GM12873 (cell line): ENCODE measurements around the gene PPCDC.

ENCODE experiments used
- TF ChIP-seq, protein P1 (sequence below): IDR thresholded peaks from 2 replicates; pipeline ENCODE4 v1.5.1; 2012; ENCODE audit warnings: low read depth, mild to moderate bottlenecking, moderate library complexity, low read length, control low read depth; ENCODE audit not compliant: insufficient read depth; ENCODE audit errors: missing control alignments

Gene PPCDC

DNA sequence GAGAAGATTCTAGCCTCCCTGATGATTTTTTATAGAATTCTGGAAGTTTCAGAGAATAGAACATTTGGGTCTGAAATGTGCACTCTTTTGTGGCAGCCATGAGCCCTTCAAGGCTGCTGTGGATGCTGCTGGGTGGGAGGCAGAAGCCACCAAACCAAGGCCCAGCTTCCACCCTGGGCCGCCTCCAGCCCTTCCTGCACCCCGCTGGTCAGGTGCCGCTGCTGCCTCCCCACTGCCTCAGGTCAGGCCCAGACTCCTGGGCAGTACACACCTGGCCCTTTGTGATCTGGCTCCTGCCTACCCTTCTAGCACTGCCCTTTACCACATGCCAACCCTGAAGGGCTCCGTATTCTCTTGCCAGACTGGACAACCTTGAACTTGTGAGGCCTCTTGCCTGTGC is 28.3 kb downstream of the PPCDC start:
- TF ChIP-seq, protein P1, sequence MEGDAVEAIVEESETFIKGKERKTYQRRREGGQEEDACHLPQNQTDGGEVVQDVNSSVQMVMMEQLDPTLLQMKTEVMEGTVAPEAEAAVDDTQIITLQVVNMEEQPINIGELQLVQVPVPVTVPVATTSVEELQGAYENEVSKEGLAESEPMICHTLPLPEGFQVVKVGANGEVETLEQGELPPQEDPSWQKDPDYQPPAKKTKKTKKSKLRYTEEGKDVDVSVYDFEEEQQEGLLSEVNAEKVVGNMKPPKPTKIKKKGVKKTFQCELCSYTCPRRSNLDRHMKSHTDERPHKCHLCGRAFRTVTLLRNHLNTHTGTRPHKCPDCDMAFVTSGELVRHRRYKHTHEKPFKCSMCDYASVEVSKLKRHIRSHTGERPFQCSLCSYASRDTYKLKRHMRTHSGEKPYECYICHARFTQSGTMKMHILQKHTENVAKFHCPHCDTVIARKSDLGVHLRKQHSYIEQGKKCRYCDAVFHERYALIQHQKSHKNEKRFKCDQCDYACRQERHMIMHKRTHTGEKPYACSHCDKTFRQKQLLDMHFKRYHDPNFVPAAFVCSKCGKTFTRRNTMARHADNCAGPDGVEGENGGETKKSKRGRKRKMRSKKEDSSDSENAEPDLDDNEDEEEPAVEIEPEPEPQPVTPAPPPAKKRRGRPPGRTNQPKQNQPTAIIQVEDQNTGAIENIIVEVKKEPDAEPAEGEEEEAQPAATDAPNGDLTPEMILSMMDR: no peak

DNA sequence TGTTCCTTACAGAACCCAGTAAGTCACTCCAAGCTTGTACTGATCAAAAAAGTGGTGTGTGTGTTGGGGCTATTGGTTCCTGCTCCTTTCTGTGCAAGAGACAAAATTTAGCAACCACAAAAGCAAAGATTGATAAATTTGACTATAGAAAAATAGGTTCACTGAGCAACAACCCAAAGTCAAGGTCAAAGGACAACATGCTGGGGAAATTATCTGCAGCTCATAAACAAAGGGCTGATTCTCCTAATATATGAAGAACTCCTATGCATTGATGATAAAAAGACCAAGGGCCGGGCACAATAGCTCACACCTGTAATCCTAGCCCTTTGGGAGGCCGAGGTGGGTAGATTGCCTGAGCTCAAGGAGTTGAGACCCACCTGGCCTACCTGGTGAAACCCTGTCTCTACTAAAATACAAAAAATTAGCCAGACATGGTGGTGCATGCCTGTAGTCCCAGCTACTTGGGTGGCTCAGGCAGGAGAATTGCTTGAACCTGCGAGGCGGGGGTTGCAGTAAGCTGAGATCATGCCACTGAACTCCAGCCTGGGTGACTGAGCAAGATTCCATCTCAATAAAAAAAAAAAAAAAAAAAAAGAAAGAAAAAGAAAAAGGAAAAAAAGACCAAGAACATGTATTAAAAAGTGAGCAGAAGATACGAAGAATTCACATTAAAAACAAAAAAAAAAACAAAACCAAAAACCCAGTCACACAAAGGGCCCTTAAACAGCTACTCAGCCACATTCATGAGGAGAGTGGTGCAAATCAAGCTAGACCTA is 29.8 kb downstream of the PPCDC start:
- TF ChIP-seq, protein P1: no peak

DNA sequence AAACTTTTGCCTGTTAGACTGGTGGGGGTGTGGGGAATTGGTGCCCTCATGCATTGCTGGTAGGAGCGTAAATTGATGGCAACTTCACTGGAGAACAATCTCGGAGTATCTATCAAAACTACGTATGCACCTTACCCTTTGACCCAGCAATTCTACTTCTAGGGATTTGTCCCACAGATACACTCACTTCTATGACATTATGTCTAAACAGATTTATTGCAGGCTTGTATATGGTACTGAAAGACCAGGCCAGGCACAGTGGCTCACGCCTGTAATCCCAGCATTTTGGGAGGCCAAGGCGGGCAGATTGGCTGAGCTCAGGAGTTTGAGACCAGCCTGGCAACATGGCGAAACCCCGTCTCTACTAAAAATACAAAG is 30.3 kb downstream of the PPCDC start:
- TF ChIP-seq, protein P1: no peak

DNA sequence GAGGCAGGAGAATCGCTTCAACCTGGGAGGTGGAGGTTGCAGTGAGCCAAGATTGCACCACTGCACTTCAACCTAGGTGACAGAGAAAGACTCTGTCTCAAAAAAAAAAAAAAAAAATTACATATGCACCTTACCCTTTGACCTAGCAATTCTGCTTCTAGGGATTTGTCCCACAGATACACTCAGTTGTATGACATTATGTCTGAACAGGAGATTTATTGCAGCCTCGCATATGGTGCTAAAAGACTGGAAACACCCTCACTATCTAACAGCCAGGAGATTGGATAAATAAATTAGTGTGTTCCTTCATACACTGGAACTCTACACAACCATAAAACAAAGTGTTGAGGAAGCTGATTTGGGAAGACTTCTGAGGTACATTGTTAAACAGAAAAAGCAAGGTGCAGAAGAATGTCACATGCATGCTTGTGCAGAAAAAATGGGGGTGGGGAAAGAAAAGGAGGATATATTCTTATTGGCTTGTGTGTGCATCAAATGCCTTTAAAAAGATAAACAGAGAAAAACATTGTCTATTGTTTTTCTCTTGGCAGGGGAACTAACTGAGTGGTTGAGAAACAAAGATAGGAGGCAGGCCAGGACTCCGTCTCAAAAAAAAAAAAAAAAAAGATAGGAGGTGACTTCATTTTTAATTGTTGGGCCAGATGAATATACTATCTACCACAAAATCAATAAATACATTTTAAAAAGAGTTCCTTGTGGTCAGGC is 30.9 kb downstream of the PPCDC start:
- TF ChIP-seq, protein P1: no peak

DNA sequence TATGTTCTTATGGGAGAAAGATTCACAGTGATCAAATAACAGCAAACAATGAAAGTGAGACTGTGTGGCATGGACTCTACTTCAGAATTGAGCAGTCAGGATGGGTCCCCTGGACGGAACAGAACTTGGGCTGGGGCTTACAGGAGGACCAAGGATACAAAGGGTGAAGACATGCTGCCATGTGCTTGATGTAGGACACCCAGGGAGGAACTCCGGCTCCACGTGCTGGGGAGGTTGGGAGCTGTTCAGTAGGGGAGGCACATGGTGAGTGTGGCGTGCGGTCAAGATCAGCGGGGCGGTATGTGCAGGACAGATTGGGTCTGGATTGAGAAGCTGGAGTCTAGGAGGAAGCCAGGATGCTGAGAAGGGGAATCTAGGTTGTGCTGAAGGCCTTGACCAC is 32.6 kb downstream of the PPCDC start:
- TF ChIP-seq, protein P1: no peak

DNA sequence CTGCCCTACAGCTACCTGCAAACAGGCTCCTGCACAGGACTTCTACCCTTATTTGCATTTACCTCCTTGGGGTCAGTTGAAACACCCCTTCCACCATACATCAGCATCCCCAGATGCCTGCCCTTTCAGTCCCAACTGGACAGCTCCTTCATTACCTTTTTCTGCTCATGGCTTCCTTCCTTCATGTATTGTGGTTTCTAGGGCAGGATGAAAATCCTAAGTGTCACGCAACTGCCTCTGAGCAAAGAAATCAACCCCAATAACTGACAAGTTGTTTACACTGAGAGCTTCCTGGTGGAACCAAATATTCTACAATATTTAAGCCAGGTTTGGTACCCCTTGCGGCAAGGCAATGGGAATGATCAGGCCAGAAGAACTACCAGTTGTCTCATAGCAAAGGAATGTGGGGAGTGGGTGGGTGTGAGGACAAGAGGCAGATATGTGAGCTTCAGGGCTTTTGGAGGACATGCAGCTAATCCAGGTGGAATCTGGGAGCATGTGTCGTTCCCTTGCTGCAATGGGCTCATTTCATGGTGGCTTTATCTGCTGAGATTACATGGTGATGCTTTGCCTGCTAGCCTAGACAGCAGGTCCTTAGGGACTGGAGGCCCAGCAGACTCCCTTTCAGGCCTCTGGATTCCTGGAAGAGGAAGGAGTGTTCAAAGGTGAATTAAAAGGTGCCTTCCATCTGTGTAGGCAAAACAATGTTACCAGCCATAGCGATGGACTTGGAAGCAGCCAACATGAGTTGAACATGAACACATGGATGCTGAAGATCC is 34.9 kb downstream of the PPCDC start:
- TF ChIP-seq, protein P1: no peak

DNA sequence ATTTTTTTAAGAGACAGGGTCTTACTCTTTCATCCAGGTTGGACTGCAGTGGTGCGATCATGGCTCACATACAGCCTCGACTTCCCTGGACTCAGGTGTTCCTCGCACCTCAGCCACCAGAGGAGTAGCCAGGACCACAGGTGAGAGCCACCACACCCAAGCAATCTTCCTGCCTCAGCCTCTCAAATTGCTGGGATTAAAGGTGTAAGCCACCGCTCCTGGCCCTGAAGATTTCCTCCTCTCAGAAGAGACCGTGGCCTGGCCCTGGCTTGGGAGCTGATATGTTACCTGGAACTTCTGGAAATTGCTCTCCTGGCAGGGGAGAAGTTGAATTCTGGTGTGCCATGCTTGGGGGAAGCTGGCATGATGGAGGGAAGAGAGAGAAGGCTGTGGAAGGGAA is 36.2 kb downstream of the PPCDC start:
- TF ChIP-seq, protein P1: no peak
